GM21423 (cell line): ENCODE results near the gene TAF4.
"Not testable (repeated sequence)": the region's sequence is repeated elsewhere in the genome, so short reads cannot be mapped to it uniquely, and the experiment has no call there.

Experiments
- ATAC-seq: cut with Tn5 transposase; IDR thresholded peaks from one replicate; pipeline ENCODE4 v1.9.1; 2021; ENCODE audit warnings: mild to moderate bottlenecking, moderate library complexity; ENCODE audit not compliant: unreplicated experiment

Gene TAF4

GRCh38 chr20:61982951-61983315, 82.7 kb downstream of the TAF4 start:
- no peak for ATAC-seq

GRCh38 chr20:61982191-61982950, 83.3 kb downstream of the TAF4 start:
- no peak for ATAC-seq

- not testable (repeated sequence) for ATAC-seq
Observed at GRCh38 chr20:61981691-61982090, 84.0 kb downstream of the TAF4 start.

GRCh38 chr20:61980647-61981583, 84.8 kb downstream of the TAF4 start:
- ATAC-seq = no peak

GRCh38 chr20:61979701-61980635, 85.7 kb downstream of the TAF4 start:
- no peak for ATAC-seq

GRCh38 chr20:61979090-61979489, 86.6 kb downstream of the TAF4 start:
- no peak for ATAC-seq

- ATAC-seq = no peak
Observed at GRCh38 chr20:61978491-61978890, 87.2 kb downstream of the TAF4 start.

- no peak for ATAC-seq
Observed at GRCh38 chr20:61977419-61977786, 88.3 kb downstream of the TAF4 start.

- ATAC-seq = no peak
Observed at GRCh38 chr20:61976644-61977418, 88.8 kb downstream of the TAF4 start.

GRCh38 chr20:61976263-61976643, 89.4 kb downstream of the TAF4 start:
- ATAC-seq = no peak

- no peak for ATAC-seq
Observed at GRCh38 chr20:61975407-61976129, 90.1 kb downstream of the TAF4 start.

- ATAC-seq = no peak
Observed at GRCh38 chr20:61974357-61974665, 91.4 kb downstream of the TAF4 start.

- no peak for ATAC-seq
Observed at GRCh38 chr20:61973515-61974356, 91.9 kb downstream of the TAF4 start.

GRCh38 chr20:61972636-61973508, 92.8 kb downstream of the TAF4 start:
- no peak for ATAC-seq

GRCh38 chr20:61971595-61971994, 94.1 kb downstream of the TAF4 start:
- ATAC-seq = not testable (repeated sequence)

GRCh38 chr20:61970357-61970756, 95.3 kb downstream of the TAF4 start:
- no peak for ATAC-seq

- no peak for ATAC-seq
Observed at GRCh38 chr20:61969806-61970205, 95.9 kb downstream of the TAF4 start.

- no peak for ATAC-seq
Observed at GRCh38 chr20:61968932-61969331, 96.7 kb downstream of the TAF4 start.
